GM18502 (cell line): Measurements from ENCODE around the gene RAD51B.
"Not testable (repeated sequence)": the region's sequence is repeated elsewhere in the genome, so short reads cannot be mapped to it uniquely, and the experiment has no call there.

Experiments
- ATAC-seq: cut with Tn5 transposase; IDR thresholded peaks from one replicate; pipeline ENCODE4 v1.9.1; 2021; ENCODE audit warnings: mild to moderate bottlenecking; ENCODE audit not compliant: unreplicated experiment, poor library complexity

The RAD51B gene

DNA sequence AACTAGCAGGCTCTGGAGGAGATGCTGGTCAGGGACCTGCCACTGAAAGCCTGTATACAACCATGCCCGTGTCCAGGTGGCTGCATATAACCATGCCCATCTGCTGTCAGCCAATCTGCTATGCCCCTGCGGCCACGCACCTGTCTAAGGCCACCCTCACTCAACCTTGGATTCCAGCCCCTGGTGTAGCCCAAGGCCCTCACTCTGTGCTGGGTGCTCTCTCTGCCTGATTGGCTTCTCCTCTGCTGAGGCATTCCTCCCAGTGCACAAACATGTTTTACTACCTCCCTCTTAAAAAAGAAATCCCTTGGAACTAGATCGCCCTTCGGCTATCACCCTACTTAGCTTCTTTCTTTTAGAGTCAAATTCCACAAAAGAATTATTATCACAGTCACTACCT lies 927.8 kb downstream of the RAD51B start:
- no peak for ATAC-seq

DNA sequence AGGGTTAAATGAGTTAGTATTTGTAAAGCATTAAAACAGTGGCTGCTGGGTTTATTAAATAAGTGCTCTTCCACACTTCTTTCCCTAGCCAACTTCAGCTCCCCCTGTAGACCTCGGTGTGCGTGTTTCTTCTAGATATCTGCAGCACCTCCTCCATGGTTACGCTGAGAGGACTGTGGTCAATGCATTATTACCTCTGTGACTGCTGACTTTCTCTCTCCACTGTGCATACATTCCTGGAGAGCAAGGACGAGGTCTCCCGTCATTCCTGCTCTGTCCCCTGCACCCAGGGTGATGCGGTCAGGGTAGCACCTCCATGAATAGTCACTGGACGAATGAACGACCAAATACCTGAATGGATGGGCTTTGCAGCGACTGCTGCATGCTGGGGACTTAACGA lies 928.7 kb downstream of the RAD51B start:
- no peak for ATAC-seq

DNA sequence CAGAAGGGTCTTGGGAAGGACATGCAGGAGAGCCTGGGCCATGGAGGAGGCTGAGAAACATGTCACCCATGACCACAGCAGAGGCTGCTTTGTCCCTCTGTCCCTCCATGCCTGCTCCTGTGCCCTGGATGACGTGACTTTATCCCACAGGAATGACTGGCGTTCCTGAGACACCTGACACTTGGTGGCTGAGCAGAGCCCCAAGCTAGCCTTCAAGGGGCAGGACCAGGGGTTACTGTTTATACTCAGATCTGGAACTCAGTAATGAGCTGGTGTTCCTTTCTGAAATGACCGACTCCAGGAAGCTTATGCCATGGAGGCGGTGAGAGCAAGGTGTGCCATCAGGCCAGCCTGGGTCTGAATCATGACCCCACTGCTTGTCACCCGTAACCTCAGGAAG lies 929.1 kb downstream of the RAD51B start:
- no peak for ATAC-seq

DNA sequence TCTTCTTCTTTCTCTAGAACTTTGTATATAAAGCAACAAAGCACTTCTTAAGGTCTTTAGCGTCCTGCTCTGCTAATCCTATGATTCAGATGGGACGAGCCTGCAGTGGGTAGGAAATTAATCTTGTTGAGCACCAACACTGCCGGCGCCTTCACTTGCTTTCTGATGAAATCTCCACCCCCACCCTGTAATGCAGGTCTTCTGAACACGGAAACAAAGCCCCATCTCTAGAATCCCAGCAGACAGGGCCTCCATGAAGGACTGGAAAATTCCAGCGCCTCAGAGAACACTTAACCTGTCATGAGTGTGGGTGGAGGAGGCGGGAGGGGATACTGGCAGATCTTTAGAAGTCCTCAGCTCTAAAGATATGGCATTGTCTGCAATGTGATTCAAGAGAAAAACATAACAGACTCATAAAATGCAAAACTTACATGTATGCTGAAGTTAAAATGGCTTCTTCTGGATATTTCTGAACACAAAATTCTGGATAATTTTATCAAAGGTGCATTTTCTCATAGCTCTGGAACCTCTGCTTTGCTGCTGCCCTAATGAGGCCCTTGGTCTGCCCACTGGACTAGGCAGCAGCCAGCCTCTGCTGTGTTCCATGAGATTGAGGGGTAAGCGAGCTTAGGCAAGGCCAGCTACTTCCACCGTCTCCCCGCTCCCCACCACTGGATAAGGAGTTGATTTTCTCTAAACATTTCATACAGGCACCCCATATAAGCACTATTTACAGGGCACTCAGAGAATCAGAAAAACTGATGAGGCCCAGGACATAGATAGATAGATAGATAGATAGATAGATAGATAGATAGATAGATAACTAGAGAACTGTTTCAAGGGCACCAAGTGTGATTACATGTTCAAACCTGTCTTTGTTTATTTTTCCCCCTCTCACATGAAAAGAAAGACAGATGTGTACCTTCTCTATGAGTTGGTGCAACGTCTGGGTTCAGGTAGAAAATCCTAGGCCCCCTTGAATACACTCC lies 930.2 kb downstream of the RAD51B start:
- no peak for ATAC-seq

DNA sequence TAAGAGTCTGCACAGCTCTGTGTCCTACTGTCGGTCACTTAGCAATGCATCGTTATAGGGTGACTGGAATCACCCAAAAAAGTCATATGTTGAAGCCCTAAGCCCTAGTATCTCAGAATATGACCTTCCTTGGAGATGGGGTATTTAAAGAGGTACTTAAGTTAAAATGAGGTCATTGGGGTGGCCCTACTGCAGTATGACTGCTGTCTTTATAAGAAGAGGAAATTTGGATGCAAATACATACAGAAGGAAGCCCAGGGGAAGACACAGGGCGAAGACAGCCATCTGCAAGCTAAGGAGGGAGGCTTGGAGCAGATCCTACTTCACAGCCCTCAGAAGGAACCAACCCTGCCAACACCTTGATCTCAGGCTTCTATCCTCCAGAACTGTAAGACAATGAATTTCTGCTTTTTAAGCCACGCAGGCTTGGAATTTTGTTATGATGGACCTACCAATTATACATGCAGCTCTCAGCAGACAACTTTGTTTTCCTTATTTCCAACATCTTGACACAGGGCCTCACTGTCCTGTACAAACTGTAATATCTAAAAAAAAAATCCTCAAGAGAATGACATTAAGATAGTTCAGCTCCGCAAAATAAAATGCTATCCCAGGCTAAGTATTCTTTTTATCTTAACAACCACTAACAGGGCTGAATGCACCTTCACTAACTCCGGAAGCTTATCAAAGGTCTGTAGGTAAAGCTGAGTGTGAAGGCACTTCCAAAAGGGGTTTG lies 932.9 kb downstream of the RAD51B start:
- ATAC-seq: no peak

DNA sequence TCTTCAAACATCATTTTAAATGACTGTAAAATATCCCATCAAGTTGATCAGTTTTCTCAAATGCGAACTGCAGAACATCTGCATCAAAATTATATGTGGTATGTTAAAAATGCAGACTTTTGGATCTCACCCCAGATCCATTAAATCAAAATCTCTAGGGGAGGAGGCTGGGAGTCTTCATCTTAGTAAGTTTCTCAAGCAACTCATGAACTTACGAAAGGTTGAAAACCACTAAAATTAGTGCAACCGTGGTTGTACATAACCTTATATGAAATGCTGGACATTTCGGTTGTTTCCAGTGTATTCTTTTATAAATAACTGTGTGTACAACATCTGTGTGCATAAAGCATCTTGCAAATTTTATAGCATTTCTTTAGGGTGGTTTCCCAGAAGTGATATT lies 934.1 kb downstream of the RAD51B start:
- no peak for ATAC-seq

DNA sequence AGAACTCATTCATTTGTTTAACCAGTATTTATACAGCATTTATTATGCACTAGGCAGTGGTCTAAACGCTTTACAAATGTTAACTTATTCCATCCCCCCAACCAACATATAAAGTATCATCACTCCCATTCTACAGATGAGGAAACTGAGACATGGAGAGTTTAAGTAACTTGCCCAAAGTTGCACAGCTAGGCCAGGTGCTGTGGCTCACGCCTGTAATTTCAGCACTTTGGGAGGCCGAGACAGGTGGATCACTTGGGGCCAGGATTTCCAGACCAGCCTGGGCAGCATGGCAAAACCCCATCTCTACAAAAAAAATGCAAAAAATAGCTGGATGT lies 935.4 kb downstream of the RAD51B start:
- no peak for ATAC-seq

DNA sequence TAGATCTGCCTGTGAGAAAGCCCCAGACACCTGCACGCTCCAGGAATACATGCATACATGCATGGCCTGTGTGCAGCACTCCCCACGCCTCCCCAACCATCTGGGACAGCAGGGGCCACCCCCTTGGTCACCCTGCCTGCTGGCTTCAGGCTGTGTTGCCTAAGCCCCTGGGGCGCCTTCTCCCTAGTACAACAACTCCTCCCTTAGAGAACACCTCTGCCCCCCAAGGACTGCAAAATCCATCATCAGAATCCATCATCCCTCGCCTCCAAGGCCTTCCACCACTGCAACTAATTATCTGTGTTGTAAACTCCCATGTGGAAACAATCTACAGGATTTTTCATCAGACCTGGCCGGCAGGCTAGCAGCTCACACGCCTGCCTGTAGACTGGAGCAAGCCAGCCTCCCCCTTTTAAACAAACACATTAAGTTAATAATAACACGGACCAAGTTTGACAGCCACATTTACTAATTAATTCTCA lies 936.5 kb downstream of the RAD51B start:
- no peak for ATAC-seq

DNA sequence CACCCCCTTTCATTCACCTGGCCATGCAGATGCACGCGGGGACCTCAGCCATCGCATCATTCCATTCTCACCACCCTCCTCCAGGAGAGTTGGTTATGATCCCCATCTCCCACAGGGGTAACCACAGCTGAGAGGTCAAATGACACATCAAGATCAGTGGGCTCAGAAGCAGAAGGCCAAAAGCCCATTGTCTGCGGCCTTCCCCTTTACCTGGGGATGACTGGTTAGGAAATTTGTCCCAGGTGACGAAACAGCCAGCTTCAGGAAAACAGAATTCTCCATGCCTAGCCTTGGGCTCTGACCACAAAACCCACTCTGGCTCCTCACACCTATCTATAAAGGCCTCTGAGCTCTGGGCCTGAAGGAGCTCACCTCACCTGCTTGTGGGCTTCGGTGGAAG lies 937.2 kb downstream of the RAD51B start:
- no peak for ATAC-seq

DNA sequence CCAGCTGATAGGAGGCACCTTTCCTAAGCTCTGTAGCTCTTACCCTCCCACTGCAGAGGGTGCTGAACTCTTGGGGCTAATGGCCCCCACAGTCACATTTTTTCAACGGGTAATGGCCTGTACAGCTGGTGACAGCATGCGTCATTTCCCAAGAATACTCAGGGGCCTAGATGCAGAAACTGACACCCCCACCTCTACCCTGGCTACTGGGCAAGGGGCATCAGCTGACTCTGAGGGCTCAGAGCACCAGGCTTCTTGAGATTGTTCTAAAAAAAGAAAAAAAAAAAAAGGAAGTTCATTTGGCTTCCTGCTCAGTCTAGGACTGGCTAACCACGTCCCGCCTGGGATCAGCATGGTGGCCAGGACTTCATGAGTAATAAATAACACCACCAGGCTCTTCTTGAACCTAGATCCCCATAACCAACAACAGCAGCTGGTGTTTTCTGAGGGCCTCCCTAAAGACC lies 938.1 kb downstream of the RAD51B start:
- no peak for ATAC-seq

DNA sequence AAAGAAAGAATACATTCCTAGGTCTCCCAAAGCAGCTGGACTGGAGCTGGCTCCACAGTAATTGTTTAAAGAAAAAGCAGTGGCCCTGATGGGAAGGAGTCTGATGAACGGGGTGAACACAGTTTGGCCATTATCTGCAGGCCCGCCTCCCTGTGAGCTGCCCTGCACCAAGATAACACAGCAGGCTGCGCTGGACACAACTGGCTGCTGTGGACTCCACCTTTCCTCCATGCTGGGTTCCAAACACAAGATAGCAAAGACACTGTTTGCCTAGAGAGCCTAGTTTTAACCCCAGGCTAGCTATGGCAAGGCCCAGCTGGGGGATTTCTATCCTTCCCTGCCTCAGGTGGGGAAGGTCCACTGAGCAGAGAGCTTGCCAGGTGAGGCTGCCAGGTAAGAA lies 938.7 kb downstream of the RAD51B start:
- ATAC-seq: no peak

DNA sequence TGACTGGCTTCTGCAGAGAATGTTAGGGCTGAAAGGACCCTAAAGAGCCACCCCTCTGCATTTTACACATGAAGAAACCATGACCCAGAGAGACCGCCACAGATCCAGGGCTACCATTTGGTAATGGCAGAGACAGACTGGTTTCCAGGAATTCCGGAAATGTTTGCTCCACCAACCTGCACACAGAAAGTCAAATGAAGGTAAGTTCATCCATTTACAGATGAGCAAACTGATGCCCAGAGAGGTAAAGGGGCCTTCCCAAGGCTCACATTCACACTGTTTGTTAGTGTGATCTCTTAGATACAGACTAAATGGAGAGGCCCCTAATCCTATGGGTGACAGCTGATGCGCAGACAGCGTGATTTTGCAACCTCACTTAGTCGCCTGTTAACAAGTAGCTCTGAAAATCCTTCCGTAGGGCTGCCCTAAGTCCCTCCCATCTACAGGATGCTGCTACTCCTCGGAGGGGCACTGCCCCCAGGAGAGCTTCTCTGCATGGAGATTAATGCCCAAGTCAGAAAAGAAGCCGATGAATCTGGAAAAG lies 939.5 kb downstream of the RAD51B start:
- no peak for ATAC-seq

DNA sequence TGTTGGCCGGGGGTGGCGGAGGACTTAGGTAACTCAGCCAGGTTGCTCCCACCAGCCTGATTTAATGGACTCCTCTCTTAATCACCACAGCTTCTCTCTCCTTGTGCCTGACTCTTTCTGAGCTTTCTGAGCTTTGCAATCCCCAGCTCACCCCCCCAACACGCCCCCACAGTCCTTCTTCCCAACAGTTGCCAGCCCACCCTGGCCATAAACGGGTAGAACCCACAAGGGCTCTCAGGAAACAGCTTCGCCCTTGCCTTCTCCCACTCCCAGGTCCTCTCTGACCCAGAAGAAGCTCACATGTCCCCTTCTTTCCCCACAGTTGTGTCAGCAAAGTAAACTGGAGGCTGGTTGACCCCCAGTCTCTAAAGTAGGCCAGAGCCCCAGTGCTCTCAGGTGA lies 940.4 kb downstream of the RAD51B start:
- no peak for ATAC-seq

DNA sequence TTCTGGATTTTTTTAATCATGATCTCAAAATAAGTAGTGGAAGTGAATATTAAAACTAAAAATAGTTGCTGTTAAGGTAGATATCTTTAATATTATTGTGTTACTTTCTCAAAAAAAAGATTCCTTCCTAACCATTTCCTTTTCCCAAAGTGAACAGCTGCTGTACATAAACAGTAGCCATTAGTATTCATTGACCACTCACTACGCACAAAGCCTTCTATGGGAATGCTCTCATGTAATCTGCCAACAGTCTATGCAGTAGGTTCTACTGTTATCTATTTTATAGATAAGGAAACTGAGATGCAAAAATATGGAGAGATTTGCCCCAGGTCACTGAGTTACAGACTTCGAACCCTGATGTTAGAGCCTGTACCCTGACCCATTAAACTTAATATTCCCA lies 941.2 kb downstream of the RAD51B start:
- ATAC-seq: no peak

DNA sequence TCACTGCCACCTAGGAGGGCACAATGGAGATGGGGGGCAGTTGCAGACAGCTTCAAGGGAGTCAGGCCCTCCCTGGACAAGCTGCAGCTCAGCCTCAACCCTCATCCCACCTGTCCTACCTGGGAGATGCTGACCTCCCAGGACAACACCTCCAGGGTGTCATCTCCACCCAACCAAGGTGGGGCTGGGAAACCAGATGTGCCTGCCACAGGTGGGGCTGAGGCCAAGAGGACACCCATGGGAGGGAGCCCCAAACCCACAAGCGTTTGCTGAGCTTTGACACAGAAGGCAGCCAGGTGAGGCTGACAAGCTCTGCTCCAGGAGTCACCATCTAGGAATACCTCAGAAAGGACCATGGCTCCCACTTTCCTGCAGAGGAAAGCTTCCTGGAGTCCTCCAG lies 941.8 kb downstream of the RAD51B start:
- ATAC-seq: no peak

DNA sequence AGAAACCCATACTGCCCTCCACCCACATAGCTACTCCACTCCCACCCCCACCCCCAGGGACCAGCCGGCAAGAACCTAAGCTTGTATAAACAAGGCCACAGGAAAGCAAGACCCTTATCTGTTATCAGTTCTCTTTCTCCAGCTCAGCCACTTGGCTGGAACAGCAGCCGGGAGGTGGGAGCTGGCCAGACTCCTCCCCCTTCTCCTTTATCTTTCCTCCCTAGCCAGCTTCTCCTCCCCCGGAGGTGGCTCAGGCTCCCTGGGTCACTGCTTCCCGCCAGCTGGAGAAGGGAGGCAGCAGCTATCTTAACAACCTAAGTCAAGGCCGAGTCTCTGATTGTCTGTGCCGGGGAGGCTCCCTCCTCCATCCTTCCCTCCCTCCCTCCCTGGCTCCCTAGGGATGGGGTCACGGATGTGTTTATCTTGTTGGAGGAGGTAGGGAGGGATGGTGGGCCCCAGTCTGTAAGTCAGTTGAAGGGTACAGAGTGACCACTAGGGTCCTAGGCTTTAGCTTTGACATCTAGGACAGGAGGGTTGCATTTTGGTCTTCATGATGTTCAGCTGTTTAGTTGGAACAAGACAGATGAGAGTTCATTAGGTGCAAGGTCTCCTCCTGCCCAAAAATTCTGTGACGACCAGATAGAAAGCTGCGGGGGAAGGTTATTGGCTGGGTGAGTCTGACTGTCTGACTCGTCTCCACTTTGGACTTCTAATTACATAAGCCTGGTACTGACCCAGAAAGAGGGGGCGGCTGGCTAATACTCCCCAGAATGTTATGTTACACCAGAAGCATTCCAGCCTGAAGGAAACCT lies 943.6 kb downstream of the RAD51B start:
- no peak for ATAC-seq

DNA sequence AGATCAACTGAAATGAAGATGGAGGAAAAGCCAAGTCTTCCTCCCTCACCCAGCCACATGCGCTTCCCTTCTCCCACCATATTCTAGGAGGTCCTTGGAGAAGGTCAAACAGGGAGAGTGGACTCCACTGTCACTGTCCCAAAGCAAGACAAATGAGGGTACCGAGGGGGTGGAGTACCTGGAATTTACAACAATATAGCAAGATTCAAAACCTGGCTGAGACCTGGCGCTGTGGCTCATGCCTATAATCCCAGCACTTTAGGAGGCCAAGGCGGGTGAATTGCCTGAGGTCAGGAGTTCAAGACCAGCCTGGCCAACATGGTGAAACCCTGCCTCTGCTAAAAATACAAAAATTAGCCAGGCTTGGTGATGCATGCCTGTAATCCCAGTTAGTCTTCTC lies 944.3 kb downstream of the RAD51B start:
- not testable (repeated sequence) for ATAC-seq

DNA sequence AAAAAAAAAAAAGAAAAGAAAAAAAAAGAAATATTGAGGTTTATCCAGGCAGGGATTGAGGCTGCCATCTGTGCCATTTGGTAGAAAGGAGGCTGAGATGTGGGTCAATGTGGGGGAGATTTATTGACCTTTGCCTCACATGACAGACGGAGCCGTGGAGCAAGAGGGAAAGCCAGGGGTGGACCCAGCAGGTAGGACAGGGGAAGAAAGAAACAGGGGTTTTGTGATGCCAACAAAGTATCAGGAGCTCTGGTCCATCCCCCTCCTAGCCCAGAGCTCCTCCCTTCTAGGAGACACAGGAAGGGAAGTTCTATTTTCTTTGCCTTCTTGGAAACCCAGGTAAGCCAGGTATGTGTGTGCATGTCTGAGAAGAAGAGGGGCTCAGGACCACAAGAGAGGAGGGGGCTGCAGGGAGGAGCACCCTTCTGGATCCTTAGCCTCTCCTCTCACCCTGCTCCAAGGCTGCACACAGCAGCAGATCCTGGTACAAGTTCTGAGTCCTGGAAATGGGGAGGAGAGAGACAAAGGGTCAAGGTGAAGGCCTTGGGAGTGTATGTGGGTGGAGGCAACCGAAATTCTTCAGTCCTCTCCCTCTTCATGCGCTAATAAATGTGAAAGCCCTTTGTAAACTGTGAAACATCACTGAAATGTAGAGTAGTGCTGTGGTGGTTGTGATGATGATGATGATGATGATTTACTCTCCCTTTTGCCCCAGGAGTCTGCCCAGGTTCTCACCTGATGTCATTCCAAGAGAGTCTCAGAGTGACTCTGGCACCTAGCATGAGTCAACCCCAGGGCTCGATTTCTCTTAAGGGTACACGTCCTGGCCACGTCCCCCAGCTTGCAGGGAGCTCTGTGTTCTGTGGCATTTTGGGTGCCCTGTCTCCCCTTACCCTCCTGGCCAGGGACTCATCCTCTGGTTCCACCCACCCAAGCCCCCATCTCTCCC lies 947.0 kb downstream of the RAD51B start:
- ATAC-seq: no peak

DNA sequence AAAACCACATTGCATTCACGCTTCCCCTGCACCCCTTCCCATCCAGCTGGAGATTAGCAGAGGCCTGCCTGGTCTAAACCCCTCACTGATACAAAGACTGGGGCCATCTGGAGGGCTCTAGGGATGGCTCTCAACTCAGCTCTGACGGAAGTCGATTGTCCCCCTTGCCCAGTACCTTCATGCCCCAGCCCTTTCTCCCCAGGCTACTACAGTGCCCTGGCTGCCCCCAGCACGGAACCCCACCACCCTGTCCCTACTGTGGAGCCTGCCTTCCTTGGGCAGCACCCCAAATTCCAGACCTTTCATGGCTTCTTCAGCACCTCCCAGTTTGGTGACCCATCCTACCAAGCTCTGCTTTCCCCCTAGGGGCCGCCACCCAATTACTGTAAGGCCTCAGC lies 947.7 kb downstream of the RAD51B start:
- ATAC-seq: no peak
